Prostate gland (tissue), 2 donors: Measurements from ENCODE around the gene ACTL7A. TPM values are rescaled to one million over a fixed set of nuclear protein-coding genes. Genes with fewer than 3 reads are reported as not detected.

Experiments used
- DNase-seq: peaks from one replicate; pipeline ENCODE4 v3.0.0-alpha.2; 2019; ENCODE audit warnings: low spot score
- H3K27ac ChIP-seq, 2 donors: fragments of 200-600 bp; sonication (generic); 2 replicates each; pipeline ENCODE4 v1.5.1; 2017 to 2019
- H3K27me3 ChIP-seq: fragments of 200-600 bp; sonication (generic); replicated peaks from 2 replicates; pipeline ENCODE4 v1.5.1; 2019; ENCODE audit not compliant: insufficient read depth
- H3K36me3 ChIP-seq, 2 donors: fragments of 200-600 bp; sonication (generic); 1 replicate in 1 of 2; 2 replicates in 1 of 2; pipeline versions ENCODE4 v1.5.1 to v1.8.1; 2017 to 2019
- H3K4me1 ChIP-seq: fragments of 200-600 bp; sonication (generic); replicated peaks from 2 replicates; pipeline ENCODE4 v1.5.1; 2019
- H3K4me3 ChIP-seq, 2 donors: fragments of 200-600 bp; sonication (generic); 2 replicates each; pipeline ENCODE4 v1.5.1; 2017 to 2019
- H3K9me3 ChIP-seq: fragments of 200-600 bp; sonication (generic); 2 replicates; pipeline ENCODE4 v1.5.1; 2017
- CTCF ChIP-seq, 4 experiments: fragments of 200-600 bp in 2 of 4; fragments of 450-650 bp in 2 of 4; sonication (generic) in 2 of 4; IDR thresholded peaks; 1 replicate in 3 of 4; 2 replicates in 1 of 4; pipeline ENCODE4 v1.5.1; 2016 to 2019; ENCODE audit warnings: antibody characterized with exemption in 4 of 4, mild to moderate bottlenecking in 2 of 4, moderate library complexity in 2 of 4
- POLR2A ChIP-seq: fragments of 450-650 bp; IDR thresholded peaks from one replicate; pipeline ENCODE4 v1.6.1; 2016; ENCODE audit warnings: antibody characterized with exemption, mild to moderate bottlenecking
- POLR2AphosphoS5 ChIP-seq: sonication (generic); formaldehyde crosslinking; IDR thresholded peaks from one replicate; pipeline ENCODE4 v1.6.1; 2017; ENCODE audit warnings: antibody characterized with exemption
- WGBS: methylation state at CpG from one replicate; pipeline ENCODE4 v1.1.5; 2018; 5-methylcytosine and 5-hydroxymethylcytosine counted together
- intact Hi-C: fragments of 100-400 bp; cut with DNase I; formaldehyde crosslinking; loops from one replicate; pipeline ENCODE4 v1.14.2; 2022
- total RNA-seq, 2 donors: library from RNA; depleted of rRNA; stranded (reverse); fragments of >200 nt; gene quantifications; one replicate each; pipeline ENCODE4 v1.1.0, GENCODE V29; 2016

The ACTL7A gene
- total RNA-seq, 2 donors from 2014 or later: 10.1 TPM; not detected in 1

GRCh38 chr9:108900176-108900575, 38.1 kb downstream of the ACTL7A start:
- no peaks in the 10 kb centered on the region for H3K36me3 ChIP-seq
- no peak overlapping the region for H3K4me3 ChIP-seq
- H3K27ac ChIP-seq: no peak overlapping the region
- DNase-seq: no peak
- WGBS: 80% methylated on average over 5 of the region's 5 CpGs
- intact Hi-C loops: no loop called here
- TF ChIP-seq POLR2A: no peak
- TF ChIP-seq CTCF (IDR thresholded peaks at IDR 0.05): no peak
- TF ChIP-seq POLR2AphosphoS5: no peak
- no peaks in the 10 kb centered on the region for H3K9me3 ChIP-seq
- H3K4me1 ChIP-seq: no peaks in the 10 kb centered on the region
- no peaks in the 10 kb centered on the region for H3K27me3 ChIP-seq

GRCh38 chr9:108903420-108904103, 41.5 kb downstream of the ACTL7A start:
- Histone ChIP-seq H3K4me1 (no peaks in the 10 kb centered on the region), H3K9me3 (no peaks in the 10 kb centered on the region), H3K4me3 (no peak overlapping the region), H3K36me3 (no peaks in the 10 kb centered on the region), H3K27ac (no peak overlapping the region), H3K27me3 (no peaks in the 10 kb centered on the region)
- intact Hi-C loops: no loop called here
- no peak for TF ChIP-seq POLR2A
- TF ChIP-seq CTCF (IDR thresholded peaks at IDR 0.05): no peak
- TF ChIP-seq POLR2AphosphoS5: no peak
- no peak for DNase-seq
- WGBS: 81% methylated on average over 2 of the region's 2 CpGs

GRCh38 chr9:108904161-108904560, 42.1 kb downstream of the ACTL7A start:
- H3K27me3 ChIP-seq: no peaks in the 10 kb centered on the region
- H3K4me3 ChIP-seq: no peak overlapping the region
- no peak for TF ChIP-seq POLR2AphosphoS5
- TF ChIP-seq CTCF (IDR thresholded peaks at IDR 0.05): no peak
- no peak for TF ChIP-seq POLR2A
- H3K4me1 ChIP-seq: no peaks in the 10 kb centered on the region
- intact Hi-C loops: no loop called here
- DNase-seq: no peak
- no peak overlapping the region for H3K27ac ChIP-seq
- H3K9me3 ChIP-seq: no peaks in the 10 kb centered on the region
- H3K36me3 ChIP-seq: no peaks in the 10 kb centered on the region
- 92% methylated on average over 3 of the region's 3 CpGs for WGBS

GRCh38 chr9:108905494-108905893, 43.4 kb downstream of the ACTL7A start:
- H3K27ac ChIP-seq: no peak overlapping the region
- no peaks in the 10 kb centered on the region for H3K36me3 ChIP-seq
- WGBS: 81% methylated on average over 2 of the region's 2 CpGs

More at GRCh38 chr9:108905494-108905893, 43.4 kb downstream of the ACTL7A start:
- H3K4me1 ChIP-seq: no peaks in the 10 kb centered on the region
- intact Hi-C loops: no loop called here
- TF ChIP-seq POLR2A: no peak
- TF ChIP-seq POLR2AphosphoS5: no peak
- no peak for TF ChIP-seq CTCF (IDR thresholded peaks at IDR 0.05)
- no peak for DNase-seq
- no peaks in the 10 kb centered on the region for H3K9me3 ChIP-seq
- H3K27me3 ChIP-seq: no peaks in the 10 kb centered on the region
- H3K4me3 ChIP-seq: no peak overlapping the region
